ENCODE measurements around the gene PCDH9.

Gene PCDH9

GRCh38 chr13:67018775-67019174 is 211.4 kb downstream of the PCDH9 start:
- no peak for DNase-seq

- DNase-seq: peak; percentile 53
These were observed 212.9 kb downstream of the PCDH9 start for GRCh38 chr13:67017276-67017675.

- no peak for DNase-seq
These were observed 214.0 kb downstream of the PCDH9 start for GRCh38 chr13:67015976-67016600.

- no peak for DNase-seq
These were observed 215.7 kb downstream of the PCDH9 start for GRCh38 chr13:67014399-67014798.

- DNase-seq: no peak
These were observed 216.4 kb downstream of the PCDH9 start for GRCh38 chr13:67013709-67014108.

- DNase-seq: no peak
These were observed 222.0 kb downstream of the PCDH9 start for GRCh38 chr13:67008075-67008668.

- DNase-seq: no peak
These were observed 225.6 kb downstream of the PCDH9 start for GRCh38 chr13:67004511-67004910.

- no peak for DNase-seq
These were observed 226.4 kb downstream of the PCDH9 start for GRCh38 chr13:67003743-67004142.

- no peak for DNase-seq
These were observed 228.8 kb downstream of the PCDH9 start for GRCh38 chr13:67001363-67001762.

- no peak for DNase-seq
These were observed 233.6 kb downstream of the PCDH9 start for GRCh38 chr13:66996503-66996902.

- no peak for DNase-seq
These were observed 234.9 kb downstream of the PCDH9 start for GRCh38 chr13:66995203-66995611.

GRCh38 chr13:66994517-66995202 is 235.5 kb downstream of the PCDH9 start:
- no peak for DNase-seq

- DNase-seq: no peak
These were observed 236.0 kb downstream of the PCDH9 start for GRCh38 chr13:66994097-66994496.

GRCh38 chr13:66992719-66993118 is 237.4 kb downstream of the PCDH9 start:
- no peak for DNase-seq

GRCh38 chr13:66992183-66992582 is 238.0 kb downstream of the PCDH9 start:
- DNase-seq: no peak

- DNase-seq: no peak
These were observed 245.9 kb downstream of the PCDH9 start for GRCh38 chr13:66984241-66984640.

GRCh38 chr13:66981912-66982311 is 248.2 kb downstream of the PCDH9 start:
- DNase-seq: no peak

GRCh38 chr13:66977161-66977560 is 253.0 kb downstream of the PCDH9 start:
- peak; percentile 84 for DNase-seq

GRCh38 chr13:66974889-66975288 is 255.2 kb downstream of the PCDH9 start:
- DNase-seq: no peak

- no peak for DNase-seq
These were observed 256.0 kb downstream of the PCDH9 start for GRCh38 chr13:66974174-66974573.

- DNase-seq: no peak
These were observed 257.5 kb downstream of the PCDH9 start for GRCh38 chr13:66972659-66973058.

- no peak for DNase-seq
These were observed 259.1 kb downstream of the PCDH9 start for GRCh38 chr13:66971004-66971403.

GRCh38 chr13:66969291-66969690 is 260.8 kb downstream of the PCDH9 start:
- DNase-seq: no peak

- peak; percentile 36 for DNase-seq
These were observed 262.1 kb downstream of the PCDH9 start for GRCh38 chr13:66967811-66968597.
